BLaER1 (cell line): Measurements from ENCODE around the gene LINGO1.

Source experiments
- H3K27ac ChIP-seq: shearing (Covaris generic); formaldehyde crosslinking; 2 replicates; pipeline ENCODE4 v1.8.1; 2022
- H3K27me3 ChIP-seq: shearing (Covaris generic); formaldehyde crosslinking; 2 replicates; pipeline ENCODE4 v1.8.1; 2022
- H3K36me3 ChIP-seq: shearing (Covaris generic); formaldehyde crosslinking; 2 replicates; pipeline ENCODE4 v1.8.1; 2022
- H3K4me1 ChIP-seq: shearing (Covaris generic); formaldehyde crosslinking; 2 replicates; pipeline ENCODE4 v1.8.1; 2022
- H3K4me2 ChIP-seq: shearing (Covaris generic); formaldehyde crosslinking; 2 replicates; pipeline ENCODE4 v1.8.1; 2022
- H3K4me3 ChIP-seq: shearing (Covaris generic); formaldehyde crosslinking; 2 replicates; pipeline ENCODE4 v1.8.1; 2022
- H3K9ac ChIP-seq: shearing (Covaris generic); formaldehyde crosslinking; 2 replicates; pipeline ENCODE4 v1.8.1; 2022
- H3K9me3 ChIP-seq: shearing (Covaris generic); formaldehyde crosslinking; 2 replicates; pipeline ENCODE4 v1.8.1; 2022
- H4K20me1 ChIP-seq: shearing (Covaris generic); formaldehyde crosslinking; 2 replicates; pipeline ENCODE4 v1.8.1; 2022
- Cebpa-rat ChIP-seq: shearing (Covaris generic); IDR thresholded peaks from 2 replicates; pipeline ENCODE4 v1.8.1; 2022

The LINGO1 gene

GRCh38 chr15:77574521-77575202 is 58.0 kb downstream of the LINGO1 start:
- H3K36me3 ChIP-seq = no peaks in the 10 kb centered on the region
- peaks cover 72% of the 10 kb centered on the region for H3K4me1 ChIP-seq
- H4K20me1 ChIP-seq = no peaks in the 10 kb centered on the region
- no peaks in the 10 kb centered on the region for H3K27me3 ChIP-seq
- H3K4me3 ChIP-seq = no peak overlapping the region
- H3K9me3 ChIP-seq = no peaks in the 10 kb centered on the region
- no peak for TF ChIP-seq Cebpa-rat
- peak overlapping the region; percentile 49; the same call in 1 of the 2 replicates for H3K27ac ChIP-seq
- peak overlapping the region; percentile 63 for H3K4me2 ChIP-seq
- no peak overlapping the region for H3K9ac ChIP-seq

GRCh38 chr15:77573802-77574201 is 58.9 kb downstream of the LINGO1 start:
- H3K36me3 ChIP-seq = no peaks in the 10 kb centered on the region
- H3K4me2 ChIP-seq = peak overlapping the region; percentile 63
- no peak overlapping the region for H3K4me3 ChIP-seq
- no peaks in the 10 kb centered on the region for H3K27me3 ChIP-seq
- no peak overlapping the region for H3K27ac ChIP-seq
- H4K20me1 ChIP-seq = no peaks in the 10 kb centered on the region
- H3K9ac ChIP-seq = no peak overlapping the region
- H3K4me1 ChIP-seq = peaks cover 70% of the 10 kb centered on the region
- TF ChIP-seq Cebpa-rat = no peak
- H3K9me3 ChIP-seq = no peaks in the 10 kb centered on the region

GRCh38 chr15:77572186-77572585 is 60.5 kb downstream of the LINGO1 start:
- TF ChIP-seq Cebpa-rat = no peak
- Histone ChIP-seq H3K9ac (no peak overlapping the region), H3K27me3 (no peaks in the 10 kb centered on the region), H4K20me1 (no peaks in the 10 kb centered on the region), H3K27ac (no peak overlapping the region), H3K4me1 (peaks cover 66% of the 10 kb centered on the region), H3K4me2 (no peak overlapping the region), H3K4me3 (no peak overlapping the region), H3K36me3 (no peaks in the 10 kb centered on the region), H3K9me3 (no peaks in the 10 kb centered on the region)

- TF ChIP-seq Cebpa-rat = no peak
- no peak overlapping the region for H3K4me3 ChIP-seq
- no peak overlapping the region for H3K4me2 ChIP-seq
- H3K27me3 ChIP-seq = no peaks in the 10 kb centered on the region
- no peaks in the 10 kb centered on the region for H4K20me1 ChIP-seq
- peaks cover 62% of the 10 kb centered on the region for H3K4me1 ChIP-seq
- H3K27ac ChIP-seq = no peak overlapping the region
- no peaks in the 10 kb centered on the region for H3K36me3 ChIP-seq
- H3K9me3 ChIP-seq = no peaks in the 10 kb centered on the region
- H3K9ac ChIP-seq = no peak overlapping the region
Measured at GRCh38 chr15:77571741-77572140, 61.0 kb downstream of the LINGO1 start.

- no peaks in the 10 kb centered on the region for H3K9me3 ChIP-seq
- H3K4me3 ChIP-seq = no peak overlapping the region
- no peak overlapping the region for H3K9ac ChIP-seq
- H3K27me3 ChIP-seq = no peaks in the 10 kb centered on the region
- TF ChIP-seq Cebpa-rat = no peak
- H3K27ac ChIP-seq = no peak overlapping the region
- H3K4me2 ChIP-seq = no peak overlapping the region
- H4K20me1 ChIP-seq = no peaks in the 10 kb centered on the region
- no peaks in the 10 kb centered on the region for H3K36me3 ChIP-seq
- peaks cover 56% of the 10 kb centered on the region for H3K4me1 ChIP-seq
Measured at GRCh38 chr15:77571181-77571580, 61.5 kb downstream of the LINGO1 start.

GRCh38 chr15:77569729-77570125 is 63.0 kb downstream of the LINGO1 start:
- H3K4me2 ChIP-seq = peak overlapping the region; percentile 17; the same call in 1 of the 2 replicates
- no peaks in the 10 kb centered on the region for H3K27me3 ChIP-seq
- no peak overlapping the region for H3K4me3 ChIP-seq
- no peaks in the 10 kb centered on the region for H4K20me1 ChIP-seq
- H3K36me3 ChIP-seq = no peaks in the 10 kb centered on the region
- TF ChIP-seq Cebpa-rat = no peak
- H3K9ac ChIP-seq = no peak overlapping the region
- H3K27ac ChIP-seq = no peak overlapping the region
- H3K9me3 ChIP-seq = no peaks in the 10 kb centered on the region
- H3K4me1 ChIP-seq = peaks cover 42% of the 10 kb centered on the region

GRCh38 chr15:77568973-77569728 is 63.6 kb downstream of the LINGO1 start:
- Histone ChIP-seq H3K4me2 (peak overlapping the region; percentile 17), H3K27me3 (no peaks in the 10 kb centered on the region), H3K36me3 (no peaks in the 10 kb centered on the region), H4K20me1 (no peaks in the 10 kb centered on the region), H3K4me3 (no peak overlapping the region), H3K9ac (no peak overlapping the region), H3K27ac (no peak overlapping the region), H3K9me3 (no peaks in the 10 kb centered on the region), H3K4me1 (peaks cover 36% of the 10 kb centered on the region)
- no peak for TF ChIP-seq Cebpa-rat

- no peaks in the 10 kb centered on the region for H3K9me3 ChIP-seq
- H3K4me3 ChIP-seq = no peak overlapping the region
- H3K27me3 ChIP-seq = no peaks in the 10 kb centered on the region
- no peaks in the 10 kb centered on the region for H3K36me3 ChIP-seq
- H3K9ac ChIP-seq = no peak overlapping the region
- peak overlapping the region; percentile 14 for H3K4me2 ChIP-seq
- H3K4me1 ChIP-seq = peaks cover 28% of the 10 kb centered on the region
- no peaks in the 10 kb centered on the region for H4K20me1 ChIP-seq
- no peak overlapping the region for H3K27ac ChIP-seq
- no peak for TF ChIP-seq Cebpa-rat
Measured at GRCh38 chr15:77568014-77568972, 64.4 kb downstream of the LINGO1 start.

- no peaks in the 10 kb centered on the region for H3K36me3 ChIP-seq
- no peaks in the 10 kb centered on the region for H3K9me3 ChIP-seq
- H3K4me3 ChIP-seq = no peak overlapping the region
- H4K20me1 ChIP-seq = no peaks in the 10 kb centered on the region
- H3K27me3 ChIP-seq = no peaks in the 10 kb centered on the region
- peaks cover 22% of the 10 kb centered on the region for H3K4me1 ChIP-seq
- H3K27ac ChIP-seq = no peak overlapping the region
- no peak overlapping the region for H3K4me2 ChIP-seq
- TF ChIP-seq Cebpa-rat = no peak
- H3K9ac ChIP-seq = no peak overlapping the region
Measured at GRCh38 chr15:77567202-77567601, 65.5 kb downstream of the LINGO1 start.

GRCh38 chr15:77566092-77566491 is 66.6 kb downstream of the LINGO1 start:
- Histone ChIP-seq H3K4me2 (no peak overlapping the region), H3K4me3 (no peak overlapping the region), H3K9ac (no peak overlapping the region), H3K4me1 (peaks cover 22% of the 10 kb centered on the region), H3K36me3 (no peaks in the 10 kb centered on the region), H3K27ac (no peak overlapping the region), H3K9me3 (no peaks in the 10 kb centered on the region), H3K27me3 (no peaks in the 10 kb centered on the region), H4K20me1 (no peaks in the 10 kb centered on the region)
- TF ChIP-seq Cebpa-rat = no peak
